PC-9 (cell line): ENCODE data around the gene ACTL7A.

ENCODE experiments used
- CTCF ChIP-seq: fragments of 200-600 bp; sonication (generic); conservative IDR thresholded peaks from 2 replicates; pipeline ENCODE4 v1.6.1; 2017; ENCODE audit warnings: mixed run types, antibody characterized with exemption, mild to moderate bottlenecking, moderate library complexity
- EZH2 ChIP-seq: fragments of 200-600 bp; sonication (generic); IDR thresholded peaks from 2 replicates; pipeline ENCODE4 v1.8.0; 2017; ENCODE audit warnings: antibody characterized with exemption, low read depth

- TF ChIP-seq CTCF: no peak
- no peak for TF ChIP-seq EZH2
Observed at GRCh38 chr9:108834959-108835665, 27.0 kb upstream of the ACTL7A start.
